ENCODE measurements around the gene SPINT1. TPM values are rescaled to one million over a fixed set of nuclear protein-coding genes. Genes with fewer than 3 reads are reported as not detected.

The SPINT1 gene
- total RNA-seq, 1 donor from 2014 or later = 96.8 TPM

DNA sequence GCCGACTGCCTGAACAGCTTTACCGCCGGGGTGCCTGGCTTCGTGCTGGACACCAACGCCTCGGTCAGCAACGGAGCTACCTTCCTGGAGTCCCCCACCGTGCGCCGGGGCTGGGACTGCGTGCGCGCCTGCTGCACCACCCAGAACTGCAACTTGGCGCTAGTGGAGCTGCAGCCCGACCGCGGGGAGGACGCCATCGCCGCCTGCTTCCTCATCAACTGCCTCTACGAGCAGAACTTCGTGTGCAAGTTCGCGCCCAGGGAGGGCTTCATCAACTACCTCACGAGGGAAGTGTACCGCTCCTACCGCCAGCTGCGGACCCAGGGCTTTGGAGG, 815 bp downstream of the SPINT1 start:
- Histone ChIP-seq H3K27ac (peak overlapping the region; percentile 83), H3K27me3 (peaks cover 6% of the 10 kb centered on the region), H3K4me3 (peak overlapping the region; percentile 70), H3K9me3 (no peaks in the 10 kb centered on the region), H3K4me1 (peaks cover 31% of the 10 kb centered on the region), H3K36me3 (no peaks in the 10 kb centered on the region)
- intact Hi-C loops (cut with DNase I) = no loop called here
- ATAC-seq = peak; percentile 18
- TF ChIP-seq, protein P1, sequence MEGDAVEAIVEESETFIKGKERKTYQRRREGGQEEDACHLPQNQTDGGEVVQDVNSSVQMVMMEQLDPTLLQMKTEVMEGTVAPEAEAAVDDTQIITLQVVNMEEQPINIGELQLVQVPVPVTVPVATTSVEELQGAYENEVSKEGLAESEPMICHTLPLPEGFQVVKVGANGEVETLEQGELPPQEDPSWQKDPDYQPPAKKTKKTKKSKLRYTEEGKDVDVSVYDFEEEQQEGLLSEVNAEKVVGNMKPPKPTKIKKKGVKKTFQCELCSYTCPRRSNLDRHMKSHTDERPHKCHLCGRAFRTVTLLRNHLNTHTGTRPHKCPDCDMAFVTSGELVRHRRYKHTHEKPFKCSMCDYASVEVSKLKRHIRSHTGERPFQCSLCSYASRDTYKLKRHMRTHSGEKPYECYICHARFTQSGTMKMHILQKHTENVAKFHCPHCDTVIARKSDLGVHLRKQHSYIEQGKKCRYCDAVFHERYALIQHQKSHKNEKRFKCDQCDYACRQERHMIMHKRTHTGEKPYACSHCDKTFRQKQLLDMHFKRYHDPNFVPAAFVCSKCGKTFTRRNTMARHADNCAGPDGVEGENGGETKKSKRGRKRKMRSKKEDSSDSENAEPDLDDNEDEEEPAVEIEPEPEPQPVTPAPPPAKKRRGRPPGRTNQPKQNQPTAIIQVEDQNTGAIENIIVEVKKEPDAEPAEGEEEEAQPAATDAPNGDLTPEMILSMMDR (IDR thresholded peaks at IDR 0.05) = no peak
- DNase-seq = peak; percentile 79

DNA sequence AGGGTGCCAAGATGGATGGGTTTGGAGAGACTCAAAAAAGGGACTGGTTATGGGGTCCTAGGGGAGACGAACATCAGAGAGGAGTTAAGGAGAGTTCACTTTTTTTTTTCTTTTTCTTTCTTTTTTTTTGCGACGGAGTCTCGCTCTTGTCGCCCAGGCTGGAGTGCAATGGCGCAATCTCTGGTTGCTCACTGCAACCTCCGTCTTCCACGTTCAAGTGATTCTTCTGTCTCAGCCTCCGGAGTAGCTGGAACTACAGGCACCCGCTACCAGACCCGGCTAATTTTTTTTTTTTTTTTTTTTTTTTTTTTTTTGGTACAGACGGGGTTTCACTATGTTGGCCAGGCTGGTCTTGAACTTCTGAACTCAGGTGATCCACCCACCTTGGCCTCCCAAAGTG, 1.2 kb downstream of the SPINT1 start:
- peaks cover 31% of the 10 kb centered on the region for H3K4me1 ChIP-seq
- H3K4me3 ChIP-seq = peak overlapping the region; percentile 70
- no peak for DNase-seq
- H3K27me3 ChIP-seq = peaks cover 6% of the 10 kb centered on the region
- peak overlapping the region; percentile 83 for H3K27ac ChIP-seq
- TF ChIP-seq, protein P1 (IDR thresholded peaks at IDR 0.05) = no peak
- intact Hi-C loops (cut with DNase I) = no loop called here
- no peak for ATAC-seq
- no peaks in the 10 kb centered on the region for H3K9me3 ChIP-seq
- H3K36me3 ChIP-seq = no peaks in the 10 kb centered on the region

DNA sequence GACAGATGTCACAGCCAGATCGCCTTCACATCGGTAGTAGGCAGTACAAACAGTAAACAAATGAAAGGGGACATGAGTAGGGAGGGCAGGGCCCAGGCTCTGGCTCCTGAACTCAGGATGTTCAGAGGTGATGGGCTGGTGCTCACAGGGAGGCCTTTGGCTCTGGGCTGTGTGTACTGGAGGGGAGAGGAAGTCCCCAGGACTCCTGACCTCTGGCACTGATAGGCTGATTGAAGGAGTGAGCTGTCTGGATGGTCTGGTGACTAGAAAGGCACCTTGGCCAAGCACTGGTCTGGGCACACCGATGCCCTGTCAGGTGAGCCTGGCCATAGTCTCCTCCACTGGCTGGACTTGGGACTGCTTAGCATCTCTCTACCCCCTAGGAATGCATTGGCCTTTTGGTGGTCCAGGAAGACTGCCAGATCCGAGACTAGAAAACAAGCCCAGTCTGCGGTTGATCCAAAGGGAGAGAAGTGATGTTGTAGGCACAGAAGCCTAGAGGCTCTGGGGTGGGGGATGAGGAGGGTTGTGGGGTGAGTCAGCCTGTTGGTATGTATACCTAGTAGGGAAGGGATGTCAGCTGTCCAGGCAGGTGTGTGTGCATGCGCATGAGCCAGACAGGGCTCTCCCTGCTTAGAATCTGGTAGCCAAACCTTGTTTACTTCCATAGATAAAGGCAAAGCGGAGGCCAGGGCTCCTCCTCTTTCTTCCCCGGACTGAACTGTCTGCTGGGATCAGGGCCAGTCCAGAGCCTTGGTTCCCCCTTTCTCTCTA, 1.9 kb downstream of the SPINT1 start:
- H3K27ac ChIP-seq = peak overlapping the region; percentile 83

DNA sequence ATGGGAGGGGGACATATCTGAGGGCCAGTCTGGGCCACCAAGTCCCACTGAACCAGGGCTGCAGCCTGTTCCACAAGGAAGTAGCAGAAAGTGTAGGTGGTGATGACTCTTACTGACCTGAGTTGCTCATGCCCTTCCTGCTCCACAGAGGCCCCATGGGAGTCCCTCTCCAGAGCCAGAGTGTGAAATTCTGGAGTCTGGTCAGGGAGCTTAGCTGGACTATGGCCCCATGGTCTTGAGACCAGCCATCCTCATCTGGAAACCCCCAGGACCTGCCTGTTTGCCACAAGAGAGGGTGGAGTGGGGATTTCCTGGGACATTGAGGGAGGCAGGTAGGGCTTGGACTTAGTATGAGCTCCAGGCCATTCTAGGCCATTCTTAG, 3.0 kb downstream of the SPINT1 start:
- ATAC-seq = no peak
- Histone ChIP-seq H3K9me3 (no peaks in the 10 kb centered on the region), H3K4me1 (peaks cover 31% of the 10 kb centered on the region), H3K27ac (peak overlapping the region; percentile 83), H3K4me3 (peak overlapping the region; percentile 70), H3K27me3 (peaks cover 6% of the 10 kb centered on the region), H3K36me3 (no peaks in the 10 kb centered on the region)
- no peak for DNase-seq
- TF ChIP-seq, protein P1 (IDR thresholded peaks at IDR 0.05) = no peak
- intact Hi-C loops (cut with DNase I) = no loop called here

More for the DNA sequence above, 1.9 kb downstream of the SPINT1 start:
- Histone ChIP-seq H3K4me1 (peaks cover 31% of the 10 kb centered on the region), H3K36me3 (no peaks in the 10 kb centered on the region), H3K9me3 (no peaks in the 10 kb centered on the region), H3K4me3 (peak overlapping the region; percentile 70), H3K27me3 (peaks cover 6% of the 10 kb centered on the region)
- intact Hi-C loops (cut with DNase I) = no loop called here
- TF ChIP-seq, protein P1 (IDR thresholded peaks at IDR 0.05) = no peak
- DNase-seq (peak; percentile 81), ATAC-seq (peak; percentile 76)

DNA sequence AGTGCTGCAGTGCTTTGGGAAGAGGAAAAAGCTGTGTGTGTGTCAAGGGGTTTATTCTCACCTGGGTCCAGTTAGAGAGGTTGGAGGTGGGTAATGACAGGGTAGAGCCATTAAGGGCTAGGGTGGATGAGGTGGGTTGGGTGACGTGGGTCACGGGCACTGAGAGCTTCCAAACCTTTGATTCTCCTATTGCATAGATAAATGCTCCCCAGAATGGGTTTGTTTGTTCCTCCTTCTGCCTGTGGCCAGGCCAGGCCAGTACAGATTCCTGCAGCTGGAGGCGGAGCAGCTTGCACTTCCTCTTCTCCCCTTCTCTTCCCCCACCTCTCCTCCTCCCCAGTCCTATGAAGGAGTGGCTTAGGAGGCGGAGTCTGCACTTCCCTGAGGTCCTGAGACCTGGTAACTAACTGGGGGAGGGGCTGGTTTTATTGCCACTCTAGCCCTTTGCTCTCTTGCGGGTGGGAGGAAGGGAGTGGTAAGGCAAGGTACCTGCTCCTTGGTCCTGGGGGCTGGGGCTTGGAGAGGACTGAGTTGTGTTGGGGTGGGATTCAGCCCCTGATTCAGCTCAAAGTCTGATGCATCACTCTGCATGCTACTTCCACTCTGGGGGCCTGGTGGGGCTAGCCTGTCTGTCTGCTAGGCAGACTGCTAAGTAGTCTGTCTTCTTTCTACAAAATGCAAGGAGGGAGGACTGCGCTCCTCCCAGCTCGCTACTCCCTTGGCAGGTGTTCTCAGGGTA, 3.5 kb downstream of the SPINT1 start:
- DNase-seq (peak; percentile 87), ATAC-seq (peak; percentile 85)
- TF ChIP-seq, protein P1 (IDR thresholded peaks at IDR 0.05) = no peak
- Histone ChIP-seq H3K4me1 (peaks cover 31% of the 10 kb centered on the region), H3K4me3 (peak overlapping the region; percentile 70), H3K9me3 (no peaks in the 10 kb centered on the region), H3K27me3 (peaks cover 6% of the 10 kb centered on the region), H3K27ac (peak overlapping the region; percentile 83), H3K36me3 (no peaks in the 10 kb centered on the region)
- intact Hi-C loops (cut with DNase I) = no loop called here
